GM21786 (cell line): ENCODE measurements around the gene CLEC16A.

Experiments
- ATAC-seq: cut with Tn5 transposase; IDR thresholded peaks from one replicate; pipeline ENCODE4 v1.9.1; 2021; ENCODE audit not compliant: unreplicated experiment

The CLEC16A gene

GRCh38 chr16:11134722-11135463 is 190.5 kb downstream of the CLEC16A start:
- no peak for ATAC-seq

DNA sequence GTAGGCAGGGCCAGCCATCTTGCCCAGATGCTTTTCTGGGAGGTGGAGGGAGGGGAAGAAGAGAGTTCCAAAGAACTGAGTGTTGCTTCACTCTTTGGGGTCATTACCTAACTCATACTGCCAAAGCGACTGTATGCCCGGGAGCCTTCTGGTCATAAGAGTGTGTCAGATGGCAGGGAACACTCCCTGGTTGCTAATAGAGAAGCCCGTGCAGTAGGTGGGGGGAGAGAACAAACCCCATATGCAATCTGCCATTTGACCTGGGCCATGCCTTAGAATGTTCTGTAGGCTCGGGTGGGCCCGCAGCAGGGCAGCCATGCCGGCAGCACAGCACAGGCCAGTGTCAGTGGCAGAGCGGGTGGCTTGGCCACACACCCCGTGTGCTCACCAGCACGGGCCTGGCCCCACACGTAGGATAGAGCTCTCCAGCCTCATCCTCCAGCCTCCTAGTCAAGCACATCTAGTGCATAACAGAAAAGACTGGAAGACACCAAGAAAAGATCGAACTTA is 191.2 kb downstream of the CLEC16A start:
- no peak for ATAC-seq

GRCh38 chr16:11136600-11136999 is 192.2 kb downstream of the CLEC16A start:
- ATAC-seq, result no peak

- ATAC-seq, result no peak
These were observed 193.8 kb downstream of the CLEC16A start for GRCh38 chr16:11138022-11138768.

DNA sequence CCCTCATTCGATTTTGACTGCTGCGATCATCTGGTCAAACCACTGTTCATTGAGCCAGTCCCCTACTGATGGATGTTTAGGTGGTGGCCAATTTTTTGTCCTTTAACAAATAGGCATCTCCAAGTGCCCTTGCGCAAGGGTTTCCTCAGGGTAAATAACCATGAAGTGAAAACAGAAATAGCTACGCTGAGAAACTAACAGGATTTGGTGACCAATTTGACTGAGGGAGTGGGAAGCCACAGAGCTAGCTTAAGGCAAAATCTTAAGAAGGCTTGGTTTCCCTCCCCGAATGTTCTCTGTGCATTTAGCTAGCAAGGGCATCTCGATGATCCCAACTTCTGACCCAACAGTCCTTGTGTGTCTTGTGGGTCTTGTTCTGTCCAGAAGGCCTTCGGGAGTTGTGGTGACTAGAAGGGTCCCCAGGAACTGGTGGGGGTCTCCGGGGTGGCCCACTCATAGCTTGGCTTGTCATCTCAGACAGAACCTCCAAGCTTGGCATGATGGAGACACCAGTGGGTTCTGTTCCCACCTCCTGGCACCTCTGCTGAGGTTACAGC is 194.5 kb downstream of the CLEC16A start:
- no peak for ATAC-seq

DNA sequence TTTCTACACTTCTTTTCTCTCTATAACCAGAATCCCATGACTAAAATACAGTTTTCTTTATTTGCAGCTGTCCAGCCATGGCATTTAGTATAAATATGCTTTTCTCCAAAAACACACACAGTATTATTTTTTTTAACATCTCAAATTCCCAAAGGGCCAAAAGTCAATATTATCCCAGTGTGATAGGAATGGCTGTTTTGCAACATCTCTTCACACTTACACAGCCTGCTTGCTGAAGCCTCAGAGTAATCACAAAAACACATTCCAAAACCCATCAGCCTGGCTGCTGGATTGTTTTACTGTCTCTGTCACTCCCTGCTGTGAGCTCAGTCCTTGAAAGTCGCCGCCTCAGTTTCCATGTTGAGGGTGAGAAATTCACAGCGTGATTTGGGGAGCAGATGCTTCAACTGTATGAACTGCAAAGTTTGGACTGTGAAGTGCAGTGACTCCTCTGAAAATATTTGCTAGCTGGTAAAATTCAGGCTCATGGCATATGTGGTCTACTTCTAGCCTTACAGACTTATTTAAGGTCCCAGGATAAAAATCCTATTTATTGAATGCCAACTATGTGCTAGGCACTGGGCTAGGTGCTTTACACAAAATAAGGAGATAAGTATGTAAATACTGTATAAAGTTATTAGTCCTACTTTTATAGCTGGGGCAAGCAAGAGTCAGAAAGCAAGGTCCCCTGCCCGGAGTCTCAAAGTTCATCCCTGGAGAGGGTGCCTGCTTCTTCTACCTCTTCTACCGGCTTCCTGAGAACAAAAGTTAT is 195.1 kb downstream of the CLEC16A start:
- no peak for ATAC-seq

GRCh38 chr16:11140098-11140375 is 195.7 kb downstream of the CLEC16A start:
- ATAC-seq, result no peak

DNA sequence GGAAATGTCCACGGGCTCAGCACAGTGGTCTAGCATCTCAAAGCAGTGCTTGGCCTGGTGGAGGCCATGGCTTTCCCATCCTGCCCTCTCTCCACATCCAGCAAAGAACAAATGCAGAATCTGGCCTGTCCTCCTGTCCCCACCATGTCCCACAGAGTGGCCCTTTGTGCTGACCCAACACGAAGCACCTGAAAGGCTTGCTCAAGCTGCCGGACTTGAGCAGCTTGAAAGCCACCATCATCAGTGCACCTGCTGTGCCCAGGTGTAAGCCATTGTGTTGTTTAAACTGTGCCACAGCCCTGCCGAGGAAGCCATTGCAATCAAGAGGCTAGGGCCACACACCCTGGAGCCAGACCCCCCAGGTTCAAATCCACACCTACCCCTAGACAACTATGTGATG is 196.1 kb downstream of the CLEC16A start:
- ATAC-seq, result no peak

DNA sequence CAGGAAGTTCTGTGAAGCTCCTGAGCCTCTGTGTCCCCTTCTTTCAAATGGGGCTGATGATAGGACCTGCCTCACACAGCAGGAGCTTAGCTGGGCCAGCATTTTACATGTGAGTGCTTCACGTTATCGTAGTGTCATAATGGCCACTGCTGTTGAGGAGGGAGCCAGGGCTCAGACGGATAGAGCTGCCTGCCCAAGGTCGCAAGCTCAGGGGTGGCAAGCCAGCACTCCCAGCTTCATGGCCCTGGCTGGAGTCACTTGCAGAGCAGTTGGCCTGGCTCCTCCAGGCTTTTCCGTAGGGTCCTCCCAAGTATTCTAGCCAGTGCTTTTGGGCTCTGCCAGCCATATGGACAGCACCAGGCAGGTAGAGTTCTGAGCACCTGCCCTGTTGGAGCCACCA is 196.5 kb downstream of the CLEC16A start:
- no peak for ATAC-seq

GRCh38 chr16:11141409-11142260 is 197.3 kb downstream of the CLEC16A start:
- ATAC-seq, result no peak

DNA sequence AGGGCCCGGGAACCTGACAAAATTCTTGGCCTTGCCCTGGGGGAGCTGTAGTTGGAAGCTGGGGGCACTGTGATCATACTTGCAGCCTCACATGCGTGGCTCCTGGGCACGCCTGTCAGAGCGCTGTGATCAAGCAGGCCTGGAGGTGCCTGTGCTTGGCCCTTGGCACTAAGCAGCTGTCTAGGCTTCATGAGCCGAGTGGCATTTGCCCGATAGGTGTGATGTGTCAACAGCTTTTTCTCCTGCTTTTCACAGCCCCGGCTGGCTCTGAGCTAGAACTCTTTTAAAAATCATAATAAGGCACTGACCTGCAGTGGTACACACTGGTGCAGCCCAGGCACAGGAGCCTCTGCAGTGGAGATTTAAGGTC is 197.9 kb downstream of the CLEC16A start:
- no peak for ATAC-seq

DNA sequence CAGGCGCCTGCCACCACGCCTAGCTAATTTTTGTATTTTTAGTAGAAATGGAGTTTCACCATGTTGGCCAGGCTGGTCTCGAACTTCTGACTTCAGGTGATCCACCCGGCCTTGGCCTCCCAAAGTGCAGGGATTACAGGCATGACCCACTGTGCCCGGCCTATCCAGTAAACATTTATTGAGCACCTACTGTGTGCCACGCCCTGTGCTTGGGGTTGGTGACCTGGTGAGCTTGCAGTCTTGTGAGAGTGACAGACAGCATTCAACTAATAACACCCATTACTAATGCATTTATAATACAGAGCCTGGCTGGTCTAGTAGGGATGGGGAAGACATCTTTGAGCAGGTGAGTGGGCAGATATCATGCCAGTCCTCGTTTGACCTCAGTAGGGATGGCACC is 198.6 kb downstream of the CLEC16A start:
- no peak for ATAC-seq

- ATAC-seq, result no peak
These were observed 199.1 kb downstream of the CLEC16A start for GRCh38 chr16:11143372-11144035.

DNA sequence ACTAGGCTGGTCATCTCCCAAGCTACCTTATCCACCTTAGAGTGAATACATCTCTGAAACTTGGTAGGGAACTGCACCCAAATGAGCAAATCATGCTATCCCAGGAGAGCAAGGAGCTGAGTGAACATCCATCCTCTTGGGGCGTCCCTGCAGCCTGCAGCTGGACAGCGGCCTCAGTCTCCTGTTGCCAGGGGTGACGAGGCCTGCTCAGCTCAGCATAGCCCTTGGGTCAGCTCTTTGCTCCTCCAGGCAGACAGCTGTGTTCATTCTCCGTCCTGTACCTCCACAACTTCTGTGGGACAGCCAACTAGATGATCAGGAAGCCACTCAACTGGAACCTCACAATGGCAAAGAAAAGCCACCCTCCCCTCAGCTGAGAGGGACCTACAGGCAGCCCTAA is 199.8 kb downstream of the CLEC16A start:
- no peak for ATAC-seq

DNA sequence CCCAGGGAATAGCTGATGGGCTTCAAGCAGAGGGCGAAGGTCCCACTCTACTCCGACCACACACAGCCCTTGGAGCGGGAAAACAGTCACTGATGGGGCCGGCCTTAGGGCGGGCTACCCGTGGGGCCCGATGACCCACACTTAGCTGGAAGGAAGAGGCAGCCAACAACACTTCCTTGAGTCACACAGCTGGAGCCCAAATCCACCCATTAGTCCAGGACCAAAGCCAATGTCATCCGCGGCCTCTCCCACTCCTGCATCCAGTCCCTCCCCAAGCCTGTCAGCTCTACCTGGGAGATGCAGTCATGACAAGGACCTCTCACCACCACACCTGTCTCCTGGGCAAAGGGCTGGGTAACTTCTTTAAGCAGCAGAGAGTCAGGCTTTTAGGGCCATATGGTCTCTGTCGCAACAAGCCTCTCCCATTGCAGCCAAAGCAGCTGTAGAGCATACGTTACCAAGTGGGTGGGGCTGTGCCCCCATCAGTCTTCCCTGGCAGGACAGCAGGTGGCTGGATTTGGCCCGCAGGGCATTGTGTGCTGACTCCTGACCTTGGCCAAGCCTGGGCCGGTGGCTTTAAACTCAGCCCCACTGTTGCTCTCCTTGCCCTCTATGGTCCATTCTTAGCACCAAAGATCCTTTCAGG is 200.9 kb downstream of the CLEC16A start:
- no peak for ATAC-seq

DNA sequence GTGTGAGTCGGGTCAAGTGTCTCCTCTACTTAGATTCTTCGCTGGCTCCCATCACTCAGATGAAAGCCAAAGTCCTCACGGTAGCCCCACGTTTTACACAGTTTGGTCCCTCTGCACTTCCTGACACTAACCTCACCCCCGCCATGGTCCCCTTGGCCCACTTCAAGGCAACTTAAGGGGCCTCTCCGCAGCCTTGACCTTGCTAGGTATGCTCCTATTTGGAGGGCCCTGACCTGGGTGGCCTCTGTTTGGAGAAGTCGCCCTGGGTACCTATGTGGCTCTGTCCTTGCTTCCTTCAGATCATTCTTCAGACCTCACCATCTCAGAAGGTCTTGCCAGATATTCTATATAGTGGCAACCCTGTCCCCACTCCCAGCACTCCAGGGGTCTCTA is 201.5 kb downstream of the CLEC16A start:
- no peak for ATAC-seq

DNA sequence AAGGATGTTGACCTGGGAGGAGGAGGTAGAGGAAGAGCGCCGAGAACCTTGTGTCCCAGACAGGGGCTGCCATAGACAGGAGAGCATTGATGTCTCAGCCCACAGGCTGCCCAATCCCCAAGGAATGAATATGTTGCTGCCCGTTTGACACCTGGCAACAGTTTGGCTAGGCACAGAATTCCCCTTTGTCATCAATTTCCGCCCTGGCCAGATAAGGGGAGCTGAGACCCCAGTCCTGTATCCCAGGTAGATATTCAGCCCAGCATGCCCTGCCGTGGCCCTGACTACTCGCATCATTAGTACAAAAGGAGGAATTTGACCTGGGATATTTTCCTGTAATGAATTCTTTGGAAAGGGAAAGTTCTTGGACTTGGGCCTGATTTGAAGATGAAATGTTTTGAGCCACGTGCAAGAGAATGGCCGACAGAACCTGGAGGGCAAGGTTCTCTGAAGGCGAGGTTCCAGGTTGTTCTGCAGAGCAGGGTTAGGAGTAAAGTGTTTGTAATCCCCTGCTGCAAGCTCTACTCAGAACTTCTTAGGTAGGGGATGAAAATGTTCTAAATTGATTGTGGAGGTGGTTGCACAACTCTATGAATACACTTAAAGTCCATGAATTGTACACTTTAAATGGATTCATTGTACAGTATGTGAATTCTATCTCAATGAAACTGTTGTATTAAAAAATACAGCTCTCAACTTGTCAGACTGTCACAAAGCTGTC is 202.8 kb downstream of the CLEC16A start:
- no peak for ATAC-seq

DNA sequence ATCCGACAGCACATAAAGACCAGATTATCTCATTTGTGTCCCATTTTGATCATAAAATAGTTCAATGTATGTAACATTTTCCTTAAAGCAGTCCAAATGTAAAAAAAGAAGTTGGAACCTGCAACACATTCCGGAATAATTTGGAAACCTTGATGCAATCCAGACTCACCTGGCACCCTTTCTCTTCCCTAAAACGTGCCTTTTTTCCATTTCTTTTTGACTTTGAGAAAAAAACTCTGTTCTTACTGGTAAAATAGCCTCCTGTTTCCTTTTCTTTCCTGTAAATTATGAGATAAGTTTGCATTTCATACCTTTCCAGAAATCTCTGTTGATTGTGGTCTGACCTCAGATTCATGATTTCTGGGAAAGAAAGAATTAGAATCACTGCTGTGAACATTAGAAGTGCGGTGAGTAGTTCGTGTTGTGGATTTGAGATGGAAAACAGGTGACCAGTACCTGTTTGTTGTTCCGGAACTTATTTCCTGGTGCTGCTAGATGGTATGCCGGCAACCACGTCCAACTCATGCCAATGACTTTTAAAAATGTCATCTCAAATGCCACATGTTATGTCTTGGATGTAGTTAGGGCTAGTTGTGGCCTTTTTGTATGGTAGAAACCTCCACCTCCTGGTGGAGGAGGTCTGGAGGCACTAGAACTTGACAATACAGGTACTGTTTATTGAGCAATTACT is 203.5 kb downstream of the CLEC16A start:
- no peak for ATAC-seq
